ENCODE measurements around the gene PWWP2B.

DNA sequence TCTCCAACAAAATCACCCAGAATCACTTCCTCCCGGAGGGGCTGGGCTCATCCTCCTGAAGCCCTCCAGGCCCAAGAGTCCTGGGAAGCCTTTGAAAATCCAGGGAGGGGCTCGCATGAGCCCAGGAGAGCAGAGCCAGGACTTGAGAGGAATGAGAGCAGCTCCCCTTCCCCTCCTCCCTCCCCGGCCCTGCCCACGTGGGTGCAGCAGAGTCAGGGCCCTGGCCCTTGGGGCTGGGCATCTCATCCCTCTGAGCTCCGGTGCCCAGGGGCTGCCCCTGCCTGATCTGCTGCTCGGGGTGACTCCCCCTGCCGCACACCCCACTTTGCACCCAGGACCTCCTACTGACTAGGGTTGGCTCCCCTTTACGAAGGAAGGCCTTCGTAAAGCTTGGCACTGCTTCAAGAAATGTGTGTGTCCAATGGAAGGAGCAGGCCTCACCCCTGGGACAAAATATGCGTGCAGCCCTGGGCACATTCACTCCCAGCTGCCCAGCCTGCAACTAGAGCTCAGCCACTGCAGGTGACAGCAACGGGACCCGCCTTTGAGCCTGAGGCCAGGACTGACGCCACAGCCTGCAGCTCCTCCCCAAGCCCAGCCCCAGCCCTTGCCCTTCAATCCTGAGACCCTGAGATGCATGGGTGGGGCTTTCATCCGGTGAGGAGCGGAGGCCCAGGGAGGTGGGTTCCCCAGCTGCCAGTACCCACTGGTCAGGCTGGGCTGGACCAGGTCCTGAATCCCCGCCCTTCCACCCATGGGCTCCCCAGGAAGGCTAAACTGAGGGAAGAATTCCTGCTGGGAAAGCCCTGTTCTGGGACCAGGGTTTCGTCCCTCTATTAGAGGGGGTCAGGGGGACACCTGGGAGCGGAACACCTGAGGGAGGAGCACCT, 21.8 kb downstream of the PWWP2B start:
- TF ChIP-seq, protein P1, sequence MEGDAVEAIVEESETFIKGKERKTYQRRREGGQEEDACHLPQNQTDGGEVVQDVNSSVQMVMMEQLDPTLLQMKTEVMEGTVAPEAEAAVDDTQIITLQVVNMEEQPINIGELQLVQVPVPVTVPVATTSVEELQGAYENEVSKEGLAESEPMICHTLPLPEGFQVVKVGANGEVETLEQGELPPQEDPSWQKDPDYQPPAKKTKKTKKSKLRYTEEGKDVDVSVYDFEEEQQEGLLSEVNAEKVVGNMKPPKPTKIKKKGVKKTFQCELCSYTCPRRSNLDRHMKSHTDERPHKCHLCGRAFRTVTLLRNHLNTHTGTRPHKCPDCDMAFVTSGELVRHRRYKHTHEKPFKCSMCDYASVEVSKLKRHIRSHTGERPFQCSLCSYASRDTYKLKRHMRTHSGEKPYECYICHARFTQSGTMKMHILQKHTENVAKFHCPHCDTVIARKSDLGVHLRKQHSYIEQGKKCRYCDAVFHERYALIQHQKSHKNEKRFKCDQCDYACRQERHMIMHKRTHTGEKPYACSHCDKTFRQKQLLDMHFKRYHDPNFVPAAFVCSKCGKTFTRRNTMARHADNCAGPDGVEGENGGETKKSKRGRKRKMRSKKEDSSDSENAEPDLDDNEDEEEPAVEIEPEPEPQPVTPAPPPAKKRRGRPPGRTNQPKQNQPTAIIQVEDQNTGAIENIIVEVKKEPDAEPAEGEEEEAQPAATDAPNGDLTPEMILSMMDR (conservative IDR thresholded peaks at IDR 0.05 in 1 of 2, IDR thresholded peaks at IDR 0.05 in 1 of 2; ENCODE audit: extremely low read depth in 1 of 2, insufficient read depth in 1 of 2, low read depth in 1 of 2, low read length in 2 of 2): no peak
- TF ChIP-seq EZH2 (IDR thresholded peaks at IDR 0.05; ENCODE audit: borderline replicate concordance, low read length): no peak

Data from mammary epithelial cell (primary cell).